CD4-positive, alpha-beta T cell treated with Interleukin-17A for 1 hour (primary cell): ENCODE results near the gene ARMC10.
"Not testable (repeated sequence)": the region's sequence is repeated elsewhere in the genome, so short reads cannot be mapped to it uniquely, and the experiment has no call there.

ENCODE experiments used
- DNase-seq: peaks from one replicate; pipeline ENCODE4 v3.0.0-alpha.2; 2020

ARMC10 gene

GRCh38 chr7:103129702-103130549 lies 55.0 kb downstream of the ARMC10 start:
- no peak for DNase-seq

GRCh38 chr7:103130901-103131624 lies 56.1 kb downstream of the ARMC10 start:
- DNase-seq = no peak

- no peak for DNase-seq
These were observed 58.2 kb downstream of the ARMC10 start for GRCh38 chr7:103132995-103133688.

- DNase-seq = no peak
These were observed 60.1 kb downstream of the ARMC10 start for GRCh38 chr7:103134836-103135554.

- no peak for DNase-seq
These were observed 65.1 kb downstream of the ARMC10 start for GRCh38 chr7:103140061-103140460.

GRCh38 chr7:103140685-103141084 lies 65.7 kb downstream of the ARMC10 start:
- no peak for DNase-seq

GRCh38 chr7:103141753-103142404 lies 66.9 kb downstream of the ARMC10 start:
- no peak for DNase-seq

GRCh38 chr7:103142494-103142893 lies 67.6 kb downstream of the ARMC10 start:
- no peak for DNase-seq

GRCh38 chr7:103143868-103144267 lies 68.9 kb downstream of the ARMC10 start:
- no peak for DNase-seq

- not testable (repeated sequence) for DNase-seq
These were observed 69.8 kb downstream of the ARMC10 start for GRCh38 chr7:103144754-103145153.

GRCh38 chr7:103148131-103148993 lies 73.4 kb downstream of the ARMC10 start:
- DNase-seq = no peak
